PFSK-1 (cell line): ENCODE measurements around the gene ANKMY1.
A peak's percentile ranks its signal among the peaks of the same experiment; 100 is the strongest.

Experiments
- FOXP2 ChIP-seq: optimal IDR thresholded peaks from 2 replicates; pipeline ENCODE3; 2011; ENCODE audit warnings: borderline replicate concordance, control low read depth, inconsistent platforms; ENCODE audit not compliant: insufficient read depth; ENCODE audit errors: extremely low read length, extremely low read depth
- POLR2AphosphoS5 ChIP-seq: IDR thresholded peaks from 2 replicates; pipeline ENCODE4 v1.6.1; 2012; ENCODE audit warnings: low read depth, mild to moderate bottlenecking, control low read depth, low read length, moderate library complexity
- REST ChIP-seq, 2 experiments: IDR thresholded peaks; 2 replicates each; pipeline versions ENCODE4 v1.6.1 to v1.8.0; 2011 to 2012; ENCODE audit warnings: low read depth in 2 of 2, low read length in 2 of 2, control low read depth in 1 of 2, inconsistent platforms in 1 of 2, mild to moderate bottlenecking in 1 of 2, moderate library complexity in 1 of 2; ENCODE audit not compliant: insufficient read depth in 1 of 2
- SIN3A ChIP-seq: IDR thresholded peaks from 2 replicates; pipeline ENCODE4 v1.6.1; 2012; ENCODE audit warnings: mild to moderate bottlenecking, low read length, moderate library complexity, borderline replicate concordance; ENCODE audit not compliant: insufficient read depth
- TAF1 ChIP-seq: IDR thresholded peaks from 2 replicates; pipeline ENCODE4 v1.6.1; 2012; ENCODE audit warnings: low read length, control low read depth, borderline replicate concordance; ENCODE audit not compliant: insufficient read depth

The ANKMY1 gene

GRCh38 chr2:240513549-240514287 is 44.1 kb downstream of the ANKMY1 start:
- TF ChIP-seq REST (IDR thresholded peaks at IDR 0.05; ENCODE audit: insufficient read depth in 1 of 2, low read depth in 2 of 2, low read length in 2 of 2) = no peak
- TF ChIP-seq FOXP2 = peak; percentile 70

GRCh38 chr2:240512666-240513535 is 44.9 kb downstream of the ANKMY1 start:
- no peak for TF ChIP-seq TAF1
- no peak for TF ChIP-seq FOXP2
- no peak for TF ChIP-seq POLR2AphosphoS5
- TF ChIP-seq REST (IDR thresholded peaks at IDR 0.05; ENCODE audit: insufficient read depth in 1 of 2, low read depth in 2 of 2, low read length in 2 of 2) = no peak
- TF ChIP-seq SIN3A = no peak

GRCh38 chr2:240512109-240512485 is 45.7 kb downstream of the ANKMY1 start:
- TF ChIP-seq SIN3A (no peak), FOXP2 (no peak), POLR2AphosphoS5 (no peak), REST (IDR thresholded peaks at IDR 0.05; ENCODE audit: insufficient read depth in 1 of 2, low read depth in 2 of 2, low read length in 2 of 2) (no peak), TAF1 (no peak)

- TF ChIP-seq REST (IDR thresholded peaks at IDR 0.05; ENCODE audit: insufficient read depth in 1 of 2, low read depth in 2 of 2, low read length in 2 of 2) (no peak), POLR2AphosphoS5 (no peak), TAF1 (no peak), SIN3A (no peak), FOXP2 (no peak)
These were observed 46.3 kb downstream of the ANKMY1 start for GRCh38 chr2:240511351-240512108.
